HepG2 (cell line): ENCODE measurements around the gene DUOXA1. TPM values are rescaled to one million over a fixed set of nuclear protein-coding genes. Genes with fewer than 3 reads are reported as not detected.

Source experiments
- DR1 ChIP-seq: sonication (generic); formaldehyde crosslinking; IDR thresholded peaks from 2 replicates; pipeline ENCODE4 v1.8.0; 2021; ENCODE audit warnings: mild to moderate bottlenecking, missing genetic modification reagents, inconsistent platforms
- ETV6 ChIP-seq: sonication (generic); formaldehyde crosslinking; conservative IDR thresholded peaks from 2 replicates; pipeline ENCODE4 v1.4.0; 2020; ENCODE audit warnings: missing genetic modification reagents
- GATAD2A ChIP-seq: IDR thresholded peaks from 2 replicates; pipeline ENCODE4 v1.6.1; 2016
- HNF4A ChIP-seq: sonication (generic); formaldehyde crosslinking; IDR thresholded peaks from 2 replicates; pipeline ENCODE4 v1.4.0; 2020; ENCODE audit warnings: missing genetic modification reagents
- KDM1A ChIP-seq: IDR thresholded peaks from 2 replicates; pipeline ENCODE4 v1.6.1; 2016; ENCODE audit warnings: missing compliant biosample characterization
- MED8 ChIP-seq: sonication (generic); formaldehyde crosslinking; IDR thresholded peaks from 2 replicates; pipeline ENCODE4 v1.8.1; 2023; ENCODE audit warnings: mild to moderate bottlenecking, missing genetic modification reagents; ENCODE audit not compliant: insufficient replicate concordance
- NBN ChIP-seq: fragments of 450-650 bp; conservative IDR thresholded peaks from 2 replicates; pipeline ENCODE4 v1.6.1; 2017
- RFXAP ChIP-seq: sonication (generic); formaldehyde crosslinking; IDR thresholded peaks from 2 replicates; pipeline ENCODE4 v1.4.0; 2020; ENCODE audit warnings: missing genetic modification reagents, borderline replicate concordance
- SRSF4 ChIP-seq: fragments of 200-400 bp; formaldehyde crosslinking; IDR thresholded peaks from one replicate; pipeline ENCODE4 v1.6.1; 2018; ENCODE audit warnings: mild to moderate bottlenecking, low read depth, low read length, moderate library complexity; ENCODE audit not compliant: poor library complexity, severe bottlenecking
- SRY ChIP-seq: sonication (generic); formaldehyde crosslinking; IDR thresholded peaks from 2 replicates; pipeline ENCODE4 v1.8.0; 2022; ENCODE audit warnings: mild to moderate bottlenecking, missing genetic modification reagents
- TEAD3 ChIP-seq: optimal IDR thresholded peaks from 2 replicates; pipeline ENCODE3; 2016; ENCODE audit warnings: borderline replicate concordance
- ZFP41 ChIP-seq: sonication (generic); formaldehyde crosslinking; IDR thresholded peaks from 2 replicates; pipeline ENCODE4 v1.4.0; 2020; ENCODE audit warnings: mild to moderate bottlenecking, missing genetic modification reagents, borderline replicate concordance
- ZFP82 ChIP-seq: sonication (generic); formaldehyde crosslinking; IDR thresholded peaks from 2 replicates; pipeline ENCODE4 v1.5.1; 2020; ENCODE audit warnings: mild to moderate bottlenecking, missing genetic modification reagents, borderline replicate concordance
- ZNF10 ChIP-seq: sonication (generic); formaldehyde crosslinking; IDR thresholded peaks from 2 replicates; pipeline ENCODE4 v1.4.0; 2020; ENCODE audit warnings: mild to moderate bottlenecking, low read depth, missing genetic modification reagents, borderline replicate concordance
- ZNF160 ChIP-seq: sonication (generic); formaldehyde crosslinking; IDR thresholded peaks from 2 replicates; pipeline ENCODE4 v1.8.0; 2022; ENCODE audit warnings: mild to moderate bottlenecking, inconsistent platforms, missing genetic modification reagents
- ZNF34 ChIP-seq: sonication (generic); formaldehyde crosslinking; IDR thresholded peaks from 2 replicates; pipeline ENCODE4 v1.4.0; 2020; ENCODE audit warnings: mild to moderate bottlenecking, missing genetic modification reagents, borderline replicate concordance
- ZNF780A ChIP-seq: sonication (generic); formaldehyde crosslinking; IDR thresholded peaks from 2 replicates; pipeline ENCODE4 v1.8.0; 2022; ENCODE audit warnings: mild to moderate bottlenecking, missing genetic modification reagents, moderate library complexity
- ZNF782 ChIP-seq: sonication (generic); formaldehyde crosslinking; IDR thresholded peaks from 2 replicates; pipeline ENCODE4 v1.4.0; 2020; ENCODE audit warnings: missing genetic modification reagents, mild to moderate bottlenecking, borderline replicate concordance
- ZNF883 ChIP-seq: sonication (generic); formaldehyde crosslinking; IDR thresholded peaks from 2 replicates; pipeline ENCODE4 v1.5.1; 2020; ENCODE audit warnings: mild to moderate bottlenecking, missing genetic modification reagents; ENCODE audit errors: not compliant biosample characterization
- polyA plus RNA-seq, 8 experiments: library from polyadenylated mRNA; depleted of rRNA in 3 of 8; stranded (reverse) in 7 of 8; unstranded in 1 of 8; fragments of >200 nt; fragmentation: Illumina TruSeq in 4 of 8; extraction: Trizol in 4 of 8; gene quantifications; 2 replicates each; pipeline versions ENCODE4 v1.2.1 to v1.2.3, GENCODE V29; 2011 to 2016; ENCODE audit warnings: low read depth in 4 of 8, missing spikeins in 1 of 8, mixed read lengths in 1 of 8; ENCODE audit not compliant: insufficient read depth in 1 of 8
- total RNA-seq, 5 experiments: library from RNA; depleted of rRNA; stranded (reverse); fragments of >200 nt; fragmentation: Illumina TruSeq; extraction: Trizol; gene quantifications; 2 replicates each; pipeline ENCODE4 v1.2.3, GENCODE V29; 2016; ENCODE audit warnings: low read depth in 1 of 5
- TF ChIP-seq, protein P1 (sequence below): IDR thresholded peaks from 2 replicates; pipeline ENCODE4 v1.6.1; 2012; ENCODE audit warnings: low read depth, low read length, improper control_type of control experiment
- TF ChIP-seq, protein P2 (sequence below): IDR thresholded peaks from 2 replicates; pipeline ENCODE4 v1.6.1; 2016; ENCODE audit warnings: missing compliant biosample characterization, missing genetic modification reagents, borderline replicate concordance

DUOXA1 gene
- total and polyA plus RNA-seq, 2 of the 13 experiments (the other 11 are each of a cell fraction or from before 2014, with no cell fraction given) = not detected

DNA sequence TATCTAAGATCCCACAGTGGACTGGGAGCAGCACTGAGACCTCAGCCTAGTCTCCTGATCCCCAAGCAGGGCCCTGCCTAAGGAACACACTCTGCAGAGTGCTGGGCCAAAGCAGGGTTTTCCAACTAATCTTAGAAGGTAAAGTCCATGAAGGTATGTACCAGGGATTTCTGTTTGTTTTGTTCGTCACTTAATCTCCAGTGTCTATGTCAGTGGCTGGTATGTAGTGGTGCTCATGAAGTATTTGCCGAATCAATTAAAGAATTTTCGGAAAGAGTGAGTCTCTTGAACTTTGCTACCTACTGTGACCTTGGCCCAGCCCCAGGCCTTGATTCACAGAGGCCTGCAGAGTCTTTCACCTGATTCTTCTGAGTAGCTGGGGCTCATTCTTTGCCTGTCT, 1.8 kb upstream of the DUOXA1 start (continued):
- peak; percentile 14 for TF ChIP-seq TEAD3
- TF ChIP-seq KDM1A (CRISPR knock-in tag) = no peak
- TF ChIP-seq NBN = no peak
- TF ChIP-seq, protein P1, sequence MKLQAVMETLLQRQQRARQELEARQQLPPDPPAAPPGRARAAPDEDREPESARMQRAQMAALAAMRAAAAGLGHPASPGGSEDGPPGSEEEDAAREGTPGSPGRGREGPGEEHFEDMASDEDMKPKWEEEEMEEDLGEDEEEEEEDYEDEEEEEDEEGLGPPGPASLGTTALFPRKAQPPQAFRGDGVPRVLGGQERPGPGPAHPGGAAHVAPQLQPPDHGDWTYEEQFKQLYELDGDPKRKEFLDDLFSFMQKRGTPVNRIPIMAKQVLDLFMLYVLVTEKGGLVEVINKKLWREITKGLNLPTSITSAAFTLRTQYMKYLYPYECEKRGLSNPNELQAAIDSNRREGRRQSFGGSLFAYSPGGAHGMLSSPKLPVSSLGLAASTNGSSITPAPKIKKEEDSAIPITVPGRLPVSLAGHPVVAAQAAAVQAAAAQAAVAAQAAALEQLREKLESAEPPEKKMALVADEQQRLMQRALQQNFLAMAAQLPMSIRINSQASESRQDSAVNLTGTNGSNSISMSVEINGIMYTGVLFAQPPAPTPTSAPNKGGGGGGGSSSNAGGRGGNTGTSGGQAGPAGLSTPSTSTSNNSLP = 0 out of 2 replicates have a peak, but pooled peaks have one; percentile 36
- TF ChIP-seq ZNF780A (CRISPR knock-in tag) = no peak
- TF ChIP-seq ZNF782 (CRISPR knock-in tag) = no peak
- 0 out of 2 replicates have a peak, but pooled peaks have one; percentile 11 for TF ChIP-seq GATAD2A (CRISPR knock-in tag)
- TF ChIP-seq ZNF160 = no peak
- TF ChIP-seq ZFP41 (CRISPR knock-in tag) = no peak
- no peak for TF ChIP-seq MED8
- no peak for TF ChIP-seq ETV6
- no peak for TF ChIP-seq ZNF883 (CRISPR knock-in tag)
- TF ChIP-seq HNF4A = peak; percentile 25; the same call in 1 of the 2 replicates
- no peak for TF ChIP-seq SRSF4
- no peak for TF ChIP-seq ZNF34
- no peak for TF ChIP-seq DR1 (CRISPR knock-in tag)
- TF ChIP-seq ZFP82 (CRISPR knock-in tag) = no peak
- no peak for TF ChIP-seq RFXAP (CRISPR knock-in tag)
- TF ChIP-seq ZNF10 = no peak
- TF ChIP-seq, protein P2, sequence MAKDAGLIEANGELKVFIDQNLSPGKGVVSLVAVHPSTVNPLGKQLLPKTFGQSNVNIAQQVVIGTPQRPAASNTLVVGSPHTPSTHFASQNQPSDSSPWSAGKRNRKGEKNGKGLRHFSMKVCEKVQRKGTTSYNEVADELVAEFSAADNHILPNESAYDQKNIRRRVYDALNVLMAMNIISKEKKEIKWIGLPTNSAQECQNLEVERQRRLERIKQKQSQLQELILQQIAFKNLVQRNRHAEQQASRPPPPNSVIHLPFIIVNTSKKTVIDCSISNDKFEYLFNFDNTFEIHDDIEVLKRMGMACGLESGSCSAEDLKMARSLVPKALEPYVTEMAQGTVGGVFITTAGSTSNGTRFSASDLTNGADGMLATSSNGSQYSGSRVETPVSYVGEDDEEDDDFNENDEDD (CRISPR knock-in tag) = no peak
- no peak for TF ChIP-seq SRY (CRISPR knock-in tag)
